Lower leg skin (tissue), 4 donors: ENCODE measurements around the gene ANGPTL7. TPM values are rescaled to one million over a fixed set of nuclear protein-coding genes. Genes with fewer than 3 reads are reported as not detected.
"Not testable (repeated sequence)": the region's sequence is repeated elsewhere in the genome, so short reads cannot be mapped to it uniquely, and the experiment has no call there.

ENCODE experiments used
- DNase-seq, 2 donors: peaks; one replicate each; pipeline ENCODE4 v3.0.0-alpha.2; 2019; ENCODE audit warnings: low spot score in 2 of 2
- H3K4me3 ChIP-seq: fragments of 200-600 bp; sonication (generic); 2 replicates; pipeline ENCODE4 v1.5.1; 2017; ENCODE audit warnings: mild to moderate bottlenecking, low read depth; ENCODE audit not compliant: poor library complexity, severe bottlenecking
- CTCF ChIP-seq, 3 donors: fragments of 450-650 bp; IDR thresholded peaks; one replicate each; pipeline ENCODE4 v1.5.1; 2016; ENCODE audit warnings: antibody characterized with exemption in 3 of 3, mild to moderate bottlenecking in 3 of 3, moderate library complexity in 2 of 3
- POLR2A ChIP-seq, 2 donors: fragments of 450-650 bp; IDR thresholded peaks; one replicate each; pipeline ENCODE4 v1.6.1; 2016 to 2017; ENCODE audit warnings: antibody characterized with exemption in 2 of 2, mild to moderate bottlenecking in 1 of 2, moderate library complexity in 1 of 2
- WGBS, 2 donors: methylation state at CpG; one replicate each; pipeline ENCODE4 v1.1.5; 2018; 5-methylcytosine and 5-hydroxymethylcytosine counted together
- intact Hi-C: fragments of 100-400 bp; cut with DNase I; formaldehyde crosslinking; loops from one replicate; pipeline ENCODE4 v1.15.0; 2023; ENCODE audit warnings: low total_unique reads
- total RNA-seq, 4 donors: library from RNA; depleted of rRNA; stranded (reverse); fragments of >200 nt; gene quantifications; one replicate each; pipeline ENCODE4 v1.1.0, GENCODE V29; 2016

Gene ANGPTL7
- total RNA-seq, 4 donors from 2014 or later, result 1.3 to 16.6 (median 2.9) TPM

GRCh38 chr1:11174261-11174942, 14.8 kb upstream of the ANGPTL7 start:
- H3K4me3 ChIP-seq, result no peak overlapping the region
- no peak for DNase-seq
- WGBS, 2 donors, result 77 to 79% methylated on average over 7 of the region's 7 CpGs
- TF ChIP-seq POLR2A (IDR thresholded peaks at IDR 0.05) (no peak), CTCF (IDR thresholded peaks at IDR 0.05) (no peak)
- intact Hi-C loops, result no loop called here

GRCh38 chr1:11175461-11175860, 13.7 kb upstream of the ANGPTL7 start:
- intact Hi-C loops, result no loop called here
- 97 to 100% methylated on average over 10 of the region's 10 CpGs for WGBS, 2 donors
- no peak for TF ChIP-seq CTCF (IDR thresholded peaks at IDR 0.05)
- no peak for TF ChIP-seq POLR2A (IDR thresholded peaks at IDR 0.05)
- no peak overlapping the region for H3K4me3 ChIP-seq
- no peak for DNase-seq

- no peak for DNase-seq
- intact Hi-C loops, result no loop called here
- no peak for TF ChIP-seq POLR2A (IDR thresholded peaks at IDR 0.05)
- no peak for TF ChIP-seq CTCF (IDR thresholded peaks at IDR 0.05)
- 78 to 80% methylated on average over 10 to 11 of the region's 11 CpGs for WGBS, 2 donors
- H3K4me3 ChIP-seq, result no peak overlapping the region
Measured at GRCh38 chr1:11176081-11176706, 13.0 kb upstream of the ANGPTL7 start.

GRCh38 chr1:11178021-11179015, 10.8 kb upstream of the ANGPTL7 start:
- intact Hi-C loops, result no loop called here

GRCh38 chr1:11179125-11179524, 10.0 kb upstream of the ANGPTL7 start:
- intact Hi-C loops, result no loop called here
- no peak overlapping the region for H3K4me3 ChIP-seq
- TF ChIP-seq CTCF (IDR thresholded peaks at IDR 0.05) (no peak), POLR2A (IDR thresholded peaks at IDR 0.05) (no peak)
- no peak for DNase-seq

More at GRCh38 chr1:11178021-11179015, 10.8 kb upstream of the ANGPTL7 start:
- no peak for DNase-seq
- no peak overlapping the region for H3K4me3 ChIP-seq
- TF ChIP-seq CTCF (IDR thresholded peaks at IDR 0.05), result no peak
- no peak for TF ChIP-seq POLR2A (IDR thresholded peaks at IDR 0.05)
- 37% methylated on average over 7 of the region's 7 CpGs for WGBS, 2 donors

- 85 to 86% methylated on average over 3 of the region's 3 CpGs for WGBS, 2 donors
- DNase-seq, intact Hi-C loops, H3K4me3 ChIP-seq: not testable (repeated sequence)
Measured at GRCh38 chr1:11179749-11180148, 9.4 kb upstream of the ANGPTL7 start.
